Stimulated activated CD8-positive, alpha-beta memory T cell treated with anti-CD3 and anti-CD28 coated beads, Interleukin-12 subunit alpha, Interleukin-12 subunit beta, amount 100 ng/mL, for 4 hours (primary cell): ENCODE results near the gene NDUFV2.
"Not testable (repeated sequence)": the region's sequence is repeated elsewhere in the genome, so short reads cannot be mapped to it uniquely, and the experiment has no call there.

Experiments used
- DNase-seq: peaks from one replicate; pipeline ENCODE4 v3.0.0-alpha.2; 2020; ENCODE audit warnings: low read depth

NDUFV2 gene

GRCh38 chr18:9153256-9153655 is 50.8 kb downstream of the NDUFV2 start:
- no peak for DNase-seq

- no peak for DNase-seq
Observed at GRCh38 chr18:9156604-9157249, 54.2 kb downstream of the NDUFV2 start.

- no peak for DNase-seq
Observed at GRCh38 chr18:9157806-9158205, 55.3 kb downstream of the NDUFV2 start.

- no peak for DNase-seq
Observed at GRCh38 chr18:9160014-9160413, 57.5 kb downstream of the NDUFV2 start.

GRCh38 chr18:9162663-9163062 is 60.2 kb downstream of the NDUFV2 start:
- not testable (repeated sequence) for DNase-seq

- not testable (repeated sequence) for DNase-seq
Observed at GRCh38 chr18:9164149-9164548, 61.6 kb downstream of the NDUFV2 start.

- DNase-seq = not testable (repeated sequence)
Observed at GRCh38 chr18:9165883-9166282, 63.4 kb downstream of the NDUFV2 start.

- not testable (repeated sequence) for DNase-seq
Observed at GRCh38 chr18:9169515-9169914, 67.0 kb downstream of the NDUFV2 start.

- not testable (repeated sequence) for DNase-seq
Observed at GRCh38 chr18:9171919-9172318, 69.4 kb downstream of the NDUFV2 start.

- no peak for DNase-seq
Observed at GRCh38 chr18:9172506-9173127, 70.1 kb downstream of the NDUFV2 start.

GRCh38 chr18:9173770-9174233 is 71.3 kb downstream of the NDUFV2 start:
- DNase-seq = no peak

- DNase-seq = no peak
Observed at GRCh38 chr18:9174302-9174701, 71.8 kb downstream of the NDUFV2 start.

- no peak for DNase-seq
Observed at GRCh38 chr18:9175115-9175514, 72.6 kb downstream of the NDUFV2 start.

- DNase-seq = no peak
Observed at GRCh38 chr18:9177031-9177430, 74.5 kb downstream of the NDUFV2 start.

- no peak for DNase-seq
Observed at GRCh38 chr18:9177466-9177865, 75.0 kb downstream of the NDUFV2 start.

- DNase-seq = no peak
Observed at GRCh38 chr18:9178557-9178956, 76.1 kb downstream of the NDUFV2 start.

GRCh38 chr18:9181275-9181674 is 78.8 kb downstream of the NDUFV2 start:
- no peak for DNase-seq

GRCh38 chr18:9182852-9183399 is 80.4 kb downstream of the NDUFV2 start:
- no peak for DNase-seq
